ENCODE data around the gene EEF1AKMT1.

The EEF1AKMT1 gene

DNA sequence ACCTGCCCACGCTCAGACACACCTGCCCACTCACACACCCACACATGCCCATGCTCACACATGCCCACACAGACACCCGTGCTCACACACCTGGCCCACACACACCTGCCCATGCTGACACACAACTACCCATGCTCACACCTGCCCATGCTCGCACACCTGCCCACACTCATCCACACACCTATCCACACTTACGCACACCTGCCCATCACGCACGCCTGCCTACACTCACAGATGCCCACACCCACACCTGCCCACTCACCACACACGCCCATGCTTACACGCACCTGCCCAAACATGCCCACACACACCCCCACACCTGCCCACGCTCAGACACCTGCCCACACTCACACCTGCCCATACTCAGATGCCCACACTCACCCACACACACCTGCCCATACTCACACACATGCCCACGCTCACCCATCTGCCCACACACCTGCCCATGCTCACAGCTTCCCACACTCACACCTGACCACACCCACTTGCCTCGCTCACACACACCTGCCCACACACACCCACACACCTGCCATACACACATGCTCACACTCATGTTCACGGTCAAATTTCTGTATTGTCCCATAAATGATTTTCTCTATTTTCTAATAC lies 54.7 kb downstream of the EEF1AKMT1 start:
- DNase-seq (ENCODE audit: low read depth in 2 of 2), result no peak

DNA sequence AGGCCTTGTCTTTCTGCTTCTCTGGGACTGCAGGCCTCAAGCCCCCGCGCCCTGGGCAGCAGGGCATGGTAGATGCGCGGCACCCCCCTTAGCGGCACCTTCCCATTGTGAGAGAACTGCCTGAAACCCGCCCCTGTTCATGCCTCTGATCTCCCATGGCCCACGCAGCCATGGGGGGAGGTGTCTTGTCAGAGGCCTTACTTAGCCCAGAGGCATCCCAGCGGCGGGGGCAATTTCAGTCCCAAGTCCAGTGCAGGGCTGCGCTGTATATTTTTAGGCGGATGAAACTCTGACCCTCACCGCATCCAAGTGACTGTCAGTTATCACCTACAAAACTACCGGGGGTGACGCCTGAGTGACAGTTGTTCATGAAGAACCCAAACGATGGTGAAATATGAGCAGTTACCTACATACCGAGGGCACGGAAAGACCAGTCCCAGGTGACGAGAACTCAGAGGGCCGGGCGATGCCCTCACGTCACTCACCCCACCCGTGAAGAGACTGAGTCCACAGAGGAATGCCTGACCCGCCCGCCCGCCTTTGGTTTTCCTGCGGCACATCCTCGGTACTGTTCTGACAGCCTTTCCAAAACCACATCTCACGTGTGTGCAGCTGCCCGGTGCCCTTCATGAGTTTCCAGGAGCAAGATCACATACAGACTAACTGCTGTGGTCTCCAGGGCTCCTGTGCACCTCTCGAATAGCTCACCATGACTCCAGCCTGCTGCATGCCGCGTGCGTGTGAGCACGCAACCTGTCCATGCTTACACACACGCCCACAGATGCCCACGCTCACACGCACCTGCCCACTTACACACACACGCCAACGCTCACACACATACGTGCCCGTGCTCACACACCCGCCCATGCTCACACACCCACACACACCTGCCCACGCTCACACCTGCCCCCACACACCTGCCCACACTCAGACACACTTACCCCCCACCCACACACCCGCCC lies 55.9 kb downstream of the EEF1AKMT1 start:
- DNase-seq (ENCODE audit: low read depth in 2 of 2), result no peak

DNA sequence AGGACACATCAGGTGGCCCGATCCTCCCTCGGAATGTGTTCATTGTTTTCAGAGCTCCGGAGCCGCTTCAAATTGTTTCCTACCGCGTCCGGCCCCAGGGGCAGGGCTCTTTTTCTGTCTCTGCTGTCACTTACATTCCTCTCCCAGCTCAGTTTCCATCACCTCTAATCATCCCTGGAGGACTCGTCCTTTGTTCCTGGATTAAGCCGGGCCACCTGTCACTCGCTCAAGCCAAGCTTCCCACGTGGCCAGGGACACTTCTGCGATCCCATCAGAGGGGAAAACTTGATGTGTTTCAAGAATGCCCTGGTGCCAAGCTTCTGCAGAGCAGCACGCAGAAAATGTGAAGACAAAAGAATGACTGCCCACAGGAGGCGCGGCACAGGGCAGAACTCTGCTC lies 56.8 kb downstream of the EEF1AKMT1 start:
- DNase-seq (ENCODE audit: low read depth in 2 of 2), result no peak

DNA sequence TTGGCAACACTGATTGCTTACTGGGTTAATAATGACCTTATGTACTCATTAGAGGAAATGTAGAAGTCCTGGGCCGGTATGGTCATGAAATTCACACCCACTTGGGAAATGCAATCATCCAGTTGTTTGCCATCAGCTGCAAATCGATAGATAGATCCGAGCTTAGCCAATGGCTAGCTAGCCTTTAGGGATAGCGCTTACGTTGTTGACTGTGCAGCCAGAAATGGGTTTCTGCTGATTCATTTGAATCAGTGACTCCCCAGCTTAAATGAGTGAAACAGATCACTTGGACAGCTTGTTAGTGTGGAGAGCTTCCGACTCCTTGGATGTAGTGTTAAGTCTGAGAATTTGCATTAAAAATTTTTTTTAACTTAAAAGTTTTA lies 58.4 kb downstream of the EEF1AKMT1 start:
- DNase-seq (ENCODE audit: low read depth in 2 of 2), result no peak

DNA sequence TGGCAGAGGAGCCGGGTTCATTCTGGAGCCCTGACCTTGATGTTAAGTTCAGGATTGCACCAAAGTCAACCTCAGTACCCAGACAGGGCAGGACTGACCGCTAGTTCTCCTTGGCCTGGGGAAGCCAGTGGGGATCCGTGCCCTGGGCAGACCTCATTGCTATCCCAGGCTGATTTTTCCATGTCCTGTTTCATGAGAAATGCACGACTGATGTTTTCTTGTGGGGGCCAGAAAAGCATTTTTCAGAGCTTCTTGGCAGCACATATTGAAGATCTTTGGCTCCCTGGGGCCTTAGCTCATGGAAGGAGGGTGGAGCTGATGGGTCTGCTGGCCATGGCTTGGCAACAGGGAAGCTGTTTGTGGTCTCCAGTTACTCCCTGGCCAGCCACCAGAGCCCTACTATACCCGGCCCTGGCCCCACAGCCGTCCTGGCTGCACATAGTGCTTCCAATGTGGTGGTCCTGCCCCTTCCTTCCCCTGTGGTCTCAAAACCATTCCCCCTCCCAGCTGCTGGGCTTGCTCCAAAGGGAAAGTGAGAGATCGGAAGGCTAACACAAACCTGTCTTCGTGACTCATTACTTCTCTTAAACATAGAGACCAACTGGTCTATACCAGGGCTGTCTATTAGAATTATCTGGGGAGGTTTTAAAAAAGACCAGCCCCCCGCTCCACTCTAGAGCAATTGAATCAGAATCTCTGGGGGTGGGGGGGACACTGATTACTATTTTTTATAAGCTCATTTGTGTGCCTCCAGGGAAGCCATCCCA lies 59.0 kb downstream of the EEF1AKMT1 start:
- no peak for DNase-seq (ENCODE audit: low read depth in 2 of 2)

DNA sequence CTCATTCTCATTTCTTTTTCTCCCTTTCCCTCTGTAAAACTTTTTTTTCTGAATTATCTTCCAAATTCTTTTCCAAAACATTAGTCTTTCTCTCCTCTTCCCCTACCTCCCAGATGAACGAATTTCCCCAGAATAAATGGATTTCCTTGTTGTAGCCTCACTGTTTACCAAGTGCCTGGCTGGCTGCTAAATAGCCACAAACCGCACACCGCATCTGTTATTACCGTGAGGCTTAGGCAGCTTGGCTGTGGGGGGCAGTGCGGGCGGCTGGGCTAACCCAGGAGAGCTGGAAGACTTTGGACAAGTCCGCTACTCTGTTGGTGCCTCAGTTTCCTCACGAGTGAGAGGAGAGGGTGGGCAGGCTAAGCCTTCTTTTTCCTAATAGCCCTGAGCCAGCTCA lies 59.6 kb downstream of the EEF1AKMT1 start:
- DNase-seq (ENCODE audit: low read depth in 2 of 2), result no peak

DNA sequence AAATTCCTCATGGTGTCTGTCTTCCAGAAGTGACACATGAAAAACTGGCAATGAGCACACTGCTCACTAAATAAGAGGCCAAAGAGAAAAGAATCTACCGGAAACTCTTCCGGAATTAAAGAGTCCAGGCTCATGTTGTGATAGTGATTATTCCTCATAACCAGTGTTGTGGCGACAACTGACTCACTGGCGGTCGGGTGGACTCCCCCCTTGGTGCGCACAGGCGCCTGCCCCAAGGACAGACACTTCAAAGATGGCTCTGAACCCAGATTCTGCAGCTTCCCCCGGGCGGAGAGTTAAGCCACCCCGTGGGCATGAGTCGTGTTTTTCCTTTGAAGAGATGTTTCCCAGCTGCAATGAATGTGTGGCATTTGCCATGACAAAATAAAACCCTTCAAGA lies 60.0 kb downstream of the EEF1AKMT1 start:
- DNase-seq (ENCODE audit: low read depth in 2 of 2), result no peak

DNA sequence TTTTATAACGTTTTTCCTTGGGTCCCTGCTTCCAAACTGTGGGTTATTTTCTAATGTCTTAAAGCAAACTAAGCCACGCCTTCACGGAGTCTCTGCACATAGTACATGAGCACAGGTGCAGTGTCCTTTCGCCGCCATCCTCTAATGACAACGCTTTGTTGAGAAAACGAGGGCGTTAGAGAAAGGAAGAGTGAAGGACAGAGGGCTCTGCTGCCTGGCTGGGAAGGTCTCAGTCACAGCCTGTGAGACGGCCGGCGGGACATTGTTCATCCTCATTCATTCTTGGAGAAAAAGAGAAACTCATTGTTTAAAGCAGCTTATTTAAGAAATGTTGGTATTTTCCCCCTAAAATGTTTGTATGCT lies 60.8 kb downstream of the EEF1AKMT1 start:
- no peak for DNase-seq (ENCODE audit: low read depth in 2 of 2)

DNA sequence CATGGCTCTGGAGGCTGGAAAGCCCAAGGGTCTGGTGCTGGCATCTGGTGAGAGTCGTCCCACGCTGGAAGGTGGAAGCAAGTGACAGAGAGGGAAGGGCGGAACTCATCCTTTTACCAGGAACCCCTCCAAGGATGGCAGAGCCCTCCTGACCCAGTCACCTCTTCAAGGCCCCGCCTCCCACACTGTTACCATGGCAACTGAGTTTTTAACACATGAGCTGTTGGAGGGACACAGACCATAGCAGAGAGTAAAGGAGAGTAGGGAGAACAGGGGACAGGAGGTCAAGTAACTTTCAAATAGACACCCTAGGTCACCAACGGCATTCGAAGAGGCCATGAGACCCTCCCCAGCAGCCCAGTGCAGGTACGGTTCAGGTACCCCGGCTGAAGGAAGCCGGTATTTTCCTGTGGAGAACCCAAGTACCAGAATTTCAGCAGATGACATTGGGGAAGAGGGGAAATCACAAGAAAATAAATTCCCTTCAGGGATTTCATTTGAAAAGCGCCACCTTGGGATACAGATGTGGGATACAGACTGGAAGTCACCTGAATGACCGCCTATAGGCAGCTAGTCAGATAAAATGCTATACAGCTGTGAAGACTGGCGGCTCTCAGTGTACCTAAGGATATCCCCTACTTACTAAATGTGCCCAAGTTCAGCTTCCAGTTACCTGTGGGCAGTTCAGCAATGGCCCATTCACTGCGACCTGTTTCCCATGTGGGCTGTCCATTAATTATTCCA lies 62.3 kb downstream of the EEF1AKMT1 start:
- no peak for DNase-seq (ENCODE audit: low read depth in 2 of 2)

DNA sequence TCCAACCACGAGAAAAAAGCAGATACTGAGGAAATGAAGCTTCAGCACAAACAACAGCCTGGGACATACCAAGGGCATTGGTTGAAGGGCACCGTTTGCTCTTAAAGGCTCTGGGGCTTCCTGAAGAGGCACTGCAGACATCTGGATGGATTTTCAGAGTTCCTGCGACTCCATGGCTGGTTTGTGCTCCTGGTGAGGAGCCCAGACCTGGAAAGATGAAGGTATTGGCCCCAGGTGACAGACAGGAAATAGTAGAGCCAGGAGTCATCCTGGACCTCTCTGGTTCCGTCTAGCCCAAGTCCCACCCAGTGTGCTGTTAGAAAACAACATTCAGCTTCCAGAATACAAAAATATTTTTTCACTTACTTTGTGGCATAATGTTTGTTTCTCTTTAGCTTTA lies 64.0 kb downstream of the EEF1AKMT1 start:
- DNase-seq (ENCODE audit: low read depth in 2 of 2), result no peak

DNA sequence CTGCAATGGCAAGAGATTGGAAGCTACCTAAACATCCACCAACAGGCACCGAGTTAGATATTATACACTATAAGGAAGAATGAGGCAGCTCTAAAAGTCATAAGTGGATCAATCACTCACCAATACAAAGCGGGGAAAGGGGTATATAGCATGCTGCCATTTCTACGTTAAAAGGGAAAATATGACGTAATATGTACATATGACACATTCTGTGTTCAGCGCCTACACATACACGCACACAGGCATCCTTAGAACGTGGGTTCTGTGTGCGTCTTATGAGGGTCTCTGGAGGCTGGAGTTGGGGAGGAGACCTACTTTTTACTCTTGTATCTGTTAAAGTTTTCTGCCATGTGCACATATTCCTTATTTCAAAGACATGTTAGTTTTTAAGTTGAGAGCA lies 64.4 kb downstream of the EEF1AKMT1 start:
- no peak for DNase-seq (ENCODE audit: low read depth in 2 of 2)

DNA sequence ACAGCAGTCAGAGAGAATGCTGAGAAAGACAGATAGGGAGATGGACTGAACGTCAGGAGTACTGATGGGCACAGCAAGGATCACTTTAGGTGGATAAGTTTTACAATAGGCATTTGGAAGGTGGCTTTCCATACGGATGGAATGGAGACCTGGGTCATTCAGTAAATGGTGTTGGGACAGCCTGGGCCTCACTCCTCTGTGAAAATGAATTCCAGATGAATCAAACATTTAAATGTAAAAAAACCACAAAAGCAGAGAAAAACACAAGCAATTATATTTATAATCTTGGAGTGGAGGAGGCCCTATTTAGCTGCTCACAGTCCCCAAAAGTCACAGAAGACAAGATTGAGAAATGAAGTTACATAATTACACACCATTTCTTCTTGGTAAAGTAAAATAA lies 65.5 kb downstream of the EEF1AKMT1 start:
- DNase-seq (ENCODE audit: low read depth in 2 of 2), result no peak

DNA sequence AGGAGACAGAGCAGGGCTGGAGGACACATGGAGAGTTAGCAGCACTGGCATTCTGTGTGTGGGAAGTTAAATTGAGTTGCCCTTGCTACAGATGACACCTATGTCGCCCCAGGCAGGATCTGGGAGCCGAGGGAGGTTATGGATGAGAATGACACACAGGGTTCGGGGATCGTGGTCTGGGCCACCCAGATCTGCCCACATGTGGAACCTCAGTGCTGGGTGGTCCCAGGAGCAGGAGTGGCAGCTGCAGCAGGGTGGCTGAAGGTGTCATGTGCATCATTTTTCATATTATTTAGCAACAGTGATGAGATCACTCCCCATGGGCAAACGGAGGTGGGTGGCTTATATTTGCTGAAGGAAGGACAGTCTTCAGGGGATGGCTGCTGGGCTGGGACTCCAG lies 67.1 kb downstream of the EEF1AKMT1 start:
- no peak for DNase-seq (ENCODE audit: low read depth in 2 of 2)

DNA sequence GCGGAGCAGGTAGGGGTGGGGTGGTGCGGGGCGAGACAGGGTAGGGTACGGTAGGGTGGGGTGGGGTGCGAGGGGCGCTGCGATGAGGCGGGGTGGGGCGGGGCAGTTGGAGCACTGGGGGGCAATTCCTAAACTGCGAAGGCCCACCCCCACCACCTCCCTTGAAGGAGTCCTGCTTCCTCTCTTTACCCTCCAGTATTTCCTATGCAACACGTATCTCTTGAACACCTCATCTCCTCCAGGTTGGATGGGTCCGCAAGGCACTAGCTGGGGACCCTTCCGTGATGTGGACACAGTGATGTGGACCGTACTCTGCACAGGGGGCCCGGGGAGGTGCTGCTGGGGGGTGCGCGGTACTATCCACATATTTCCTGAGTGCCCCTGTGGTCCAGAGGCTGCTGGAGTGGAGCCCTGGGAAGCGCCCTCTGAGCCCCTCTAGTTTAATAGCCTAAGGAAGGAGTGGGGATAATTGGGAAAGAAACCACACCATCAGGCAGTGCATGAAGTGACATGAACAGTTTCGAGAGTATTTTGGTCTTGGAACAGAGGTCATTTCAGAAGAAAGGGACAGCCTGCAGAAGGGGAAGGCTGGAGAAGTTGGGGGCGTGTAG lies 69.2 kb downstream of the EEF1AKMT1 start:
- DNase-seq (ENCODE audit: low read depth in 2 of 2), result no peak

DNA sequence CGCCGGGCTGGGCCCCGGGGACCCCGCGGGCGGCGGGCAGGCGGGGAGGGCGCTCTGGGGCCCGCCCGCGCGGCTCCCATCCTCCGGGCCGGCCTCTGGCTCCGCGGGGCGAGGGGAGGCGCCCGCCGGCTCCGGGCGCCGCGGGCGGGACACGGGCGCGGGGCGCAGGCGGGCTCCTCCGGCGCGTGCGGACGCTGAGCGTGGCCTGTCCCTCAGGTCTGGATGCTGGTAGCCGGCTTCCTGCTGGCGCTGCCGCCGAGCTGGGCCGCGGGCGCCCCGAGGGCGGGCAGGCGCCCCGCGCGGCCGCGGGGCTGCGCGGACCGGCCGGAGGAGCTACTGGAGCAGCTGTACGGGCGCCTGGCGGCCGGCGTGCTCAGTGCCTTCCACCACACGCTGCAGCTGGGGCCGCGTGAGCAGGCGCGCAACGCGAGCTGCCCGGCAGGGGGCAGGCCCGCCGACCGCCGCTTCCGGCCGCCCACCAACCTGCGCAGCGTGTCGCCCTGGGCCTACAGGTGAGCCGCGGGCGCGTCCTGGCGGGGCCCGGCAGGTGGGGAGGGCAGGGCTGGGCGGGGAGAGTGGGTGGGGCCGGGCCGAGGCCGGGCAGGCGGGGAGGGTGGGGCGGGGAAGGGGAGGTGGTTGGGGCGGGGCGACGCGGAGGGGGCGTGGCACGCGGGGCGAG lies 69.8 kb downstream of the EEF1AKMT1 start:
- DNase-seq (ENCODE audit: low read depth in 2 of 2), result peak; percentile 37 to 54

DNA sequence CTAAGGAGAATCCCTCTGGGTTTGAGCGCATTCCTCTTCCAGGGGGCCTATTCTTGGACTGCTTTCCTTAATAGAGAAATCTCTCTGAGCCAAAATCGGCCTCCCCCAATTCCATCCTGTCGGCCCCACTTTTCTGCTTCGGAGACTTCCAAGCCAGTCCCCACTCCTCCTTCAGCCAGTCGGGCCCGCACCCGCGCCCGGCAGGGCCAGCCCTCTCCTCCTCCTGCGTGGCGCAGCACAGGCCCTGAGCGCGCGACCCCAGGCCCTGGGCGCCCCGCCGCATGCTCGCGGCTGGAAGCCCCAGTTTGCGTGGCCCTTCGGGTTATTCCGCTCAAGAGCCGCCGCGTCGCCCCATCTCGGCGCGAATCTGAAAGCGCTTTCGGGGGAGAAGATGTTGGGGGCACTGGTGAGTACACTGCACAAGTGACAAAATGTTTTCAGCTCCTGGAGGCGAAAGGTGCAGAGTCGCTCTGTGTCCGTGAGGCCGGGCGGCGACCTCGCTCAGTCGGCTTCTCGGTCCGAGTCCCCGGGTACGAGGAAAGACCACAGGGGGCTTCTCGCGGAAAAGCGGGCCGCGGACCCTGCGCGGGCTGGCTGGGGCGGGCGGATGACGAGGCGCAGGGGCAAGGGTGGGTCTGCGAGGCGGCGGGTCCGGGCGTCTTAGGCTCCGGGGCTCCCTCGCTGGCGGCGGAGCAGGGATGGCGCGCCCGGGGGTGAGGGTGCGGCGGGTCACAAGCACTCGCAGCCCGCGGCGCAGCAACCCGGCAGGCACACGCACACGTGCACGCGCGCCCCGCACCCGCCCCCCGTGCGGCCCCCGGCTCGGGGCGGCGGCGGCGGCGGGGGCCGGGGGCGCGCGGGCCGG lies 70.6 kb downstream of the EEF1AKMT1 start, which contains the start of gene IL17D:
TSS of gene IL17D (plus strand) at position 785 of the 865 bp plus-strand sequence. CDS start 303 bp downstream, outside the sequence.
- peak; percentile 13 to 21 for DNase-seq (ENCODE audit: low read depth in 2 of 2)

DNA sequence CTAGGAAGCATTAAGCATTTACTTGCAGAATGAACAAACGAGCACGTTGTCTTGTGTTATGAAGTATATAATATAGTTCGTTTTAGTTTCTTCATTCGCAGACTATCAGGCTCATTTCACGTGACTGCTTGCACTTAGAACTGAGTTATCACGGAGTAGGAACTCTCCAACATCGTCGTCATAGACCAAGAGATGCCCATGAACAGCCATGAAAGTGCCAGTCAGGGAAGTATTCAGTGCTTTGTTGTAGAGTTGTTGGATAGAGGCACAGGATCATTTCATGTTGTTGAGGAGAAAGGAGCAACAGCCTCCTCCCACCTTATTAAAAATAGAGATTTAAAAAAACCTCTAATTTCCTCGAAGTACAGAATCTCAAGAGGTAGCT lies 71.2 kb downstream of the EEF1AKMT1 start:
- DNase-seq (ENCODE audit: low read depth in 2 of 2), result no peak

DNA sequence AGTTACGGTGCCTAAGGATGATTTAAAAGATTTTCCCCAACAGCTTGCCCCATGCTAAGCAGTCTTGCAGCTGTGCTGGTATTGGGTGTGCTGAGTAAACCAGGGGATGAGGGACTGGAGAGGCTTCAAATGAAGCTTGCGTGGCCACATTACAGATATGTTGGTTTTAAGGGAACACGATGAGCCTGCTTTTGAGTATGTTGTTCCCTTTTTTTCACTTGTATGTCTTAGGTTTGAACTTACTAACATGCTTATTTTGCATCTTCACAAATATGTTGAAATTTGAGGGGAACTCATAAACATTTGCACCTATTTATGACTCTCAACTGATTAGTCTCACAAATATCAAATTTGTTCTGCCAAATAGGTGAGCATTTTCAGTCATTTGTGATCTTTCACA lies 72.3 kb downstream of the EEF1AKMT1 start:
- no peak for DNase-seq (ENCODE audit: low read depth in 2 of 2)

DNA sequence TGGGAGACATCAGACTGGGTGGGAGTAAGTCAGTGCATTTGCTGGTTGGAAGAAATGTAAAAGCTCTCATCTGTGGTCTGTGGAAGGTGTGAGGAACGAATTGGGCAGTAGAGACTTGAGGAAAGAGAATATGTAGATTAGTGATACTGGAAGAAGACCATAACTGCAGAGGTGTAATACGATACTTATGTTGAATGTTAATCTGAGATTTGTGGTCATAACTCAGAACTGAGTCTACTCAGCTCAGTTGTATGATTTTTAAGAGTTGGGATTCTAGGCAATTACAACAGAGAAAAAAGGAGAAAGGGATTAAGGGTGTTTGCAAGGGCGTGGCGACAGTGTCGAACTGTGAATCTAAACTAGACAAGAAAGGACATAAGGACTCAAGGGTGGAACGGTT lies 73.5 kb downstream of the EEF1AKMT1 start:
- DNase-seq (ENCODE audit: low read depth in 2 of 2), result no peak

DNA sequence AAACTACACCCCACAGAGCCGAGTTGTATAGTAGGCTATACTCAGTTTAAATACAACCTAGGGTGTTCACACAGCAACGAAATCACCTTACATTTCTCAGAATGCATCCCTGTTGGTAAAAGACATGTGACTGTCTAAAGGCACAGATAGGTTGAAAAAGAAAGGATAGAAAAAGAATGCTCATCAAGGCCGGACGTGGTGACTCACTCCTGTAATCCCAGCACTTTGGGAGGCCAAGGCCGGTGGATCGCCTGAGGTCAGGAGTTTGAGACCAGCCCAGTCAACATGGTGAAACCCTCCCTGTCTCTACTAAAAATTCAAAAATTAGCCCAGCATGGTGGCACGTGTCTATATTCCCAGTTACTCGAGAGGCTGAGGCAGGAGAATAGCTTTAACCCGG lies 74.0 kb downstream of the EEF1AKMT1 start:
- no peak for DNase-seq (ENCODE audit: low read depth in 2 of 2)
